HG02571 (cell line): ENCODE measurements around the gene LUZP2.

ENCODE experiments used
- ATAC-seq: cut with Tn5 transposase; IDR thresholded peaks from one replicate; pipeline ENCODE4 v1.9.1; 2021; ENCODE audit warnings: mild to moderate bottlenecking, moderate library complexity; ENCODE audit not compliant: unreplicated experiment

LUZP2 gene

DNA sequence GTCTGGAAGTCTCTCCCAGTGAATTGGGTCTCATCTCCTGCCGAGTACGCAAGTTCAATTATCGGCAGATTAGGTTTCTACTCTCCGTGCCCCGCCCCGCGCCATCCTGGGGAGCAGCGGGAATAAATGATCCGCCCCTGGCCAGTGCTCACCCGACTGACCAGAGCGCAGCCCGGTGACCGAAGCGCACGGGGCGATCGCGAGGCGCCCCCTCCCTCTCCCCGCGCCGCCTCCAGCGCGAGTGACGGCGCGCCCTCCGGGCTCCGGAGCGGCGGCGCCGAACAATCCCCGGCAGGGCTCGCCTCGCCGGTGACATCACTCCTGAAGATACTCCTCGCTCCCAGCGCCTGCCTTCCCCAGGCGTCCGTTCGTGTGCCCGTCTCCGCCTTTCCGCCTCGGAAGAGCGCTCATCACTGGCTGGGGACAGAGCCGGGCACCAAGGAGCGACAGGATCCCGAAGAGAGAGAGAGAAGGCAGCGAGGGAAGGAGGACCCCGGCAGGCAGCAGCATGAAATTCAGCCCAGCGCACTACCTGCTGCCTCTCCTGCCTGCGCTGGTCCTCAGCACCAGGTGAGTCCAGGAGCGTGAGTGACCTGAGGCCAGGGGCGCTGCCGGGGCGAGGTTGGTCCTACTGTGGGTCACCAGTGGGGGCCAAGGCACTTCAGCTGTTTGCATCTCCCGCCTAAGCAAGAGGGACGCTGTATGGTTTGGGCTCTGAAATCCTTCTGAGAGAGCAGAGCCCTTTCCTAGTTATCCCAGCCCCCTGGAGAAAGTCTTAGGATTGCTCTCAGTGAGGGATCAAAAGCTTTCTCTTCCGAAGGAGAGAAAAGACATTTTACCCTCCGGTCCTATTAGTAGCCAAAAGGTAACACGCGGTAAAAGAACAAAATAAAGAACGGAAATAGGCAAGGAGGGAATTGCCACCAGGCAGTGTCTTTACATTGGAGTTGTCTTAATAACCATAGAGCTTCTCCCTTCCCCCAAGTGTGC lies at the start of gene LUZP2:
LUZP2 (plus strand) TSS at position 318 of the 990 bp plus-strand sequence.
- no peak for ATAC-seq

DNA sequence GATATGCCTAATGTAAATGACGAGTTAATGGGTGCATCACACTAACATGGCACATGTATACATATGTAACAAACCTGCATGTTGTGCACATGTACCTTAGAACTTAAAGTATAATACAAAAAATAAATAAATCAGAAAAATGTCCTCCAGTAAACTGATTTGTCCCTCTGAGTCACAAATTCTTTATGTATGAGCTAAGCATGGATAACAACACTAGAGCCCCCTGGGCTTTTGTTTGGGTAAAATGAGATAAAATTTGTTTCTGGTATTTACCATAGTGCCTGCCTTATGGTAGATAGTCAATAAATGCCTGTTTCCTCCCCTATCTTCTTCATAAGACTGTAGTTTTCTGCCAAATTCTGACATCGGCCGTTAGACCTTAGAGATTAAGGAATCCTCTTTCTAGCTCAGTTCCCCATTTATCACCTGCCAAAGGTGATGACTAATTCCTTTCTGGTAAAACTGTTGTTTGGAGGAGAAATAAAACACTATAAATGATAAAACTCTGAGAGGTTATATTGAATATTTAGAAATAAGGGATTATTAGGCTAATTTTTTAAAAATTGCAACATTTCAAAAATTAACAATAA lies 43.6 kb upstream of the LUZP2 start:
- no peak for ATAC-seq

DNA sequence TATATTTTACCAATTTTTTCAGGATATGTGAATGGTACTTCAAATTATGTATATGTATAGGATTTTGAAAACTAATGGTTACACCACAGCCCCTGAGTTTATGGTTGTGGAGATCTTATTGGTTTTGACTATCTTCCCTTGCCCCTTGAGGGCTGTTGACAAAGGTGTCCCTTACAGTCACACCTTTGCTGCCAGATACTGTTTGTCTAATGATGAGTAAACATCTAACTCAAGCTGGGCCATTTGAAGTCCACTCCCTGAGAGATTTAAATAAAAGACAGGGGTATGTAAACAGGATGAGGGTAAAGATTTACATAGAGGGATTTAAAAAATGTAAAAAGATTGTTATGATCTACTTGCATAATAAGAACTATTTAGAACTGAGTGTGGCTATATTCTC lies 38.9 kb upstream of the LUZP2 start:
- ATAC-seq = no peak

DNA sequence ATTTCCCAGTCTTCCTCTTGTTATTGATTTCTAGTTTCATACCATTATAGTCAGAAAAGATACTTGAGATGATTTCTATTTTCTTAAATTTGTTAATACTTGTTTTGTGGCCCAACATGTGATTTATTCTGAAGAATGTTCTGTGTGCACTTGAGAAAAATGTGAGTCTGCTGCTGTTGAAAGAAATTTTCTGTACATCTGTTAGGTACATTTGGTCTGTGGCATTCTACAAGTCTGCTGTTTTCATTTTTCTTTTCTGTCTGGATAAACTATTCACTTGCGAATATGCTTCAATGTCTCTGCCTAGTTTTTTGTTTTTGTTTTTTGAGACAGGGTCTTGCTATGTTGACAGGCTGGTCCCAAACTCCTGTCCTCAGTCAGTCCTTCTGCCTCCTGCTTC lies 26.4 kb upstream of the LUZP2 start:
- no peak for ATAC-seq

DNA sequence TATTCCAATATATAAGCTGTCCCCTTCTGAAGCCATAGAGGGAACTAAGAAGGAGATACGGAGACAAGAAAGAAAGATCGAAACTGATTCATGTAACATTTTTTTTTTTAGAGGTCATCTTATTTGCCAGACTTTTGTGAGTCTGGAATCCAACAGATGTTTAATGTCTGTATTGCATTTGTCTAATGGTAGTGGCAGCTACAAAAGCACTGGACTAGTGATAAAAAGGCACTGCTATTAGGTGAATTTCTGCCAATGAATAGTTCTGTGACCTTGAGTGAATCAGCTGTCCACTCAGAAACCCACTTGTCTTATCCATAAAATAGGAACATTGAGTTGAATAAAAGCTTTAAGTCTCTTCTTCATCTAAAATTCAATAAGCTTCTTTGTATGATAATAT lies 25.8 kb upstream of the LUZP2 start:
- no peak for ATAC-seq

DNA sequence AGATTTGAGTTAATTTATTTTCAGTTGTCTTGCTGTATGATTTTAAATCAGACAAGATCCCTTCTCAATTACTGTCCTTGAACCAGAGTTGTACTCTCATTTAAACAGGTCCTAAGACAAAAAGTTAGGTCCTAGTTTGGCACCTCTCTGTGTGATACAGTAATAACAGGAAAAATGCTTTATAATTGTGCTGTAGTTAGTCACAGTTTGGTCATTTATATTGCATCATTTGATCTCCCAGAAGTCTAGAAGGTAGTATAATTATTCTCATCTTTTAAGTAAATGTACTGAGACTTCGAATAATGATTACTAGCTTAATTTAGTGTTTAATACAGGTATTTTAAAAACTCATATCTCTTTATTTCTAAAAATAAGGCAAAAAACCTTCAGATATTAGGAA lies 18.1 kb upstream of the LUZP2 start:
- ATAC-seq = no peak

DNA sequence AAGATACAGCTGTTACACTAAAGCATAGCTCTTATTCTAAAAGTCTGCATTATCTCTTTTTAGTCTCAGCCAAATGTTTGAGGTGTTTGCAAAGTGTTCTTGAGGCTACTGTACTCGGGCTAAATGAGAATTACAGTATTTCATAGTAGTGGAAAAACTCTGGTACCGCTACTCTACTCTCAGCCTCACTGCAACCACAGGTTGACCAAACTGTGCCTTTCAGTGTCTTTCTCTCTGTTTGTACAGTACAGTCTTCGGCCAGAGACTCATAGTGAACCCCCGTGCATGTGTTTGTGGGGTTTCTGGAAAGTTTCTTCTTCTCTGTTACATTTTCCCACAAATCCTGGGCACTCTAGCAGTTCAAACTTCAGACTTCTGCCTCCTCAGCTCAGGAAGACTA lies 7.4 kb upstream of the LUZP2 start:
- ATAC-seq = no peak

DNA sequence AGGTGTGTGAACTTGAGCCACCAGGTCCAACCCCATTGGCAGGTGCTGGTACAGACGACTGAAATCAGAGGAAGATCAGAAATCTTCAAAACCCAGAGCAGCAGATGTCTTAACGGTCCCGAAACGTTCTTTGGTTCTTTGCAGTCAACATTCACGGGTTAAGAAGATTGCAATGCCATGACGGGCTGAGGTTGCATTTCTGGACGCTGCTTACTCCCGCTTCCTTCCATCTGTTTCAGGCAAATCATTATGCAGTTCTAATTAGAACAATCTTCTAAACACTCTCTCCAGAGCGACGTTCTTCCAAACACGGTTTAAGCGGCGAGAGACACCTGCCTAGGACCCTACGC lies 492 bp upstream of the LUZP2 start:
- no peak for ATAC-seq

DNA sequence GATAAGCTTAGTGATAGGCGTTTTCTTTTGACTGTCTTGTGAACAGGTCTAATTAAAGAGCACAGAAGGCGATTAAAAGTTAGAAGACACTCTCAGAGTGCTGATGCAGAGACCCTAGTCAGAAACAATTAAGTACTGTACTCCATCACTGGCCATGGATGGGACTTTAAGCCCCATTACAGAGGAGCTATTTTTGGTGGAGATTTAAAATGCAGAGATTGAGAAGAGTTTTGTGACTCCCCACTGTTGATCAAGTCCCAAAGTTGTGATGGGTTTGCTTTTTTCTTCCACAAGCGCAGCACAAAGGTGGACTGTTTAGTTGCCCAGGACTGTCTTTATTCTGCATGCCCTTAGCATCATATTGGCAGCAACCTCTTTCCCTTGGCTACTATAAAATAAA lies 978 bp downstream of the LUZP2 start:
- ATAC-seq = no peak

DNA sequence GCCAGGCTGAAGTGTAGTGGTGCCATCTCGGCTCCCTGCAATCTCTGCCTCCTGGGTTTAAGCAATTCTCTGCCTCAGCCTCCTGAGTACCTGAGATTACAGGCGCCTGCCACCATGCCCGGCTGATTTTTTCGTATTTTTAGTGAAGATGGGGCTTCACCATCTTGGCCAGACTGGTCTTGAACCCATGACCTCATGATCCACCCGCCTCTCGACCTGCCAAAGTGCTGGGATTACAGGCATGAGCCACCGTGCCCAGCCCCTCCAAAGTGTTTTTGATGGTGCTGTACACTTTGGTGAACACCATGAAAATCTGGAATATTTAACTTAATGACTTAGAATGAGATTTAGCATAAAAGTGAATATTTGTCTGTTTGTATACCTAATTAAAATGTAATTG lies 5.6 kb downstream of the LUZP2 start:
- no peak for ATAC-seq

DNA sequence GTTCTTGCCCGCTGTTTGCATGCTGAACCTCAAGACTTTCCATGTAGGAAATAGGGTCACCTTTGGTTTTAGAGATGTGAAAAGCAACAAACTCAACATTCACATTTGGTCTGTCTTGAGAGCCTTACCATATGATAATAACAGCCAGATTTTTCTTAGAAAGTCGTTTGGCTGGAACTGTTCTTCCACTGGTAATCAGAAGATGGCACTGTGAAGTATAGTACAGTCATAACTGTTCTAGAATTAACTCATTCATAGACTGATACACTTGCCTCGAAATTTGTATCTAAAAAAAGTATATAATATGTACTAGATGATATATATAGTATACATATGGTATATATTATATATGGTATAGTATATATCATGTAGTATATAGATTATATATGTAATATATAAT lies 12.3 kb downstream of the LUZP2 start:
- ATAC-seq = no peak

DNA sequence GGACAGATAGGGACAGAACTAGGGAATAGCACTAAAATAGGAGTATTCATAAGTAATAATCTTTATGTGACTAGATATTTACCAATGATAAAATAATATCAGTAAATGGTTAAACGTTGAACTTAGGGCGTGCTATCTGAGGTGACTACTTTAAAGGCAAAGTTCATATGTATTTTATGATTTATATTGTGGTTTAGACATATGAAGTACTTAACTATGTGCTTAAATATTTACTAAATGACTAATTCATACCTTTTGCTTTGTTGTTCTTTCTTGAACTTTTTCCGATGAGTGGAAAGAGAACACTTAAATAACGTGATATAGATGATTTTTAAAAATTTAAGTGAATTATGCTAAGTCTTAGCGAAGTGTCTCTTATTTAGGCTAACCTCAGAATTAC lies 14.7 kb downstream of the LUZP2 start:
- no peak for ATAC-seq

DNA sequence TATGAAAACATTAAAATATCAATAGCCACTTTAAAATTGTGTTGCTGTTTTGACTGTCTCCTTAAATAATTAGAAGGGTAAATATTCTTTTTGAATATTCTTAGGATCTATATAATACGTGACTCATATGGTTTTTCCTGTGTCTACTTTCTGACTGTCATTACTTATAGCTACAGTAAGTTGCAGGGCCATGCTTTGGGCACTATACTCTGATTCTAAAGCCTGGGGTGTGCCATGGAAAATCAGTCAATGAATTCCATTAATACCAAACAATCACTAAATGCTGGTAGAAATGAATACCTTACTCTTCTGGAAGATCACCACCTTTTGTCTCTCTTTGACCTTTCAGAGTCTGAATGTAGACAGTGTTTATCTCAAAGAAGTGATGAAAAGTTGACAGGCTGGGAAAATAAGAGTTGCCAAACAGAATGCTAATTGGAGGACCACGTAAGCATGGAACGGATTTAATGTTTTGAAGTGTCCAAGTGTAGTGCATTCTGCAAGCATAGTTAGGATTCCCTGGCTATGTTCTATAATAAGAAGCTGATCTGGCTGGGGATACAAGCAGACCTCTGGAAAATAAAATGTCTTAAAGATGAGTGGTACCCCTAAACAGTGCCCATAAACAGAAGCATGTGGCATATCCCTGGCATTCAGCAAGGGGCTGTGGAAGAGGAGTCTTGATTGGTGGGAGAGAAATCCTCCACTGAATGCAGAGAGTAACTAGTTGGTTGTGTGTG lies 16.8 kb downstream of the LUZP2 start:
- ATAC-seq = no peak

DNA sequence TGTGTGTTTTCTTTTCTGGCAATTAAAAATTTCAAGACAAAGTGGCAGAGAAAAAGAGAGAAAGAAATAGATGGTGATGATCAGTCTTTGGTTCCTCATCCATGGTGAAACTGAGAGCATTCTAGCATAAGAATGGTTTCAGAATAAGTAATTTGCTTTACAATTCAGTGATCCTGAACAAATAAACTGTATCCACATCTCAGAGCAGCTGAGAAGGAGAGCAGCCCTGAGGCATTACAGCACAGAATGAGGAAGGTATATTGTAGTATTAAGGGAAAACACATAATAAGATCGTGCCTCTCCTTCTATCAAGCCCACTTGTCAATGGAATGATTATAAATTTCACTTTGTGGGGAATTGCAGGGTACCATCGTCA lies 17.4 kb downstream of the LUZP2 start:
- no peak for ATAC-seq

DNA sequence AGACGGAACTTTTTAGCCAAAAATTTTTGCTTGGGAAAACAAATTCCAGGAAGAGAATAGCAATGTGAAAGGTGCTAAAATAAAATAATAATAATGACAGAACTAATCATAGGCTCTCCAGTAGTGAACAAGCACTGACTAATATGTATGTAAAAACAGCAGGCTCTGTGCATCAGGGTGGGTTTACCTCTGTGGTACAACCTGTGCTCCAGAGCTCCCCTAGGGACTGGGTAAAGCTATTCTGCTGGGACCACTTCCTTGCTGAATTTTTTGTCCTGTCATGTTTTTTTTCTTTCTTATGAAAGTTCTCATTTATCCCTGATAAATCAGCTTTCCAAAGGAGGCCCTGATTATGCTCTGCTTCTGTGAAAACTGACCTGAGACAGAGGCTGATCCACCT lies 18.8 kb downstream of the LUZP2 start:
- ATAC-seq = no peak

DNA sequence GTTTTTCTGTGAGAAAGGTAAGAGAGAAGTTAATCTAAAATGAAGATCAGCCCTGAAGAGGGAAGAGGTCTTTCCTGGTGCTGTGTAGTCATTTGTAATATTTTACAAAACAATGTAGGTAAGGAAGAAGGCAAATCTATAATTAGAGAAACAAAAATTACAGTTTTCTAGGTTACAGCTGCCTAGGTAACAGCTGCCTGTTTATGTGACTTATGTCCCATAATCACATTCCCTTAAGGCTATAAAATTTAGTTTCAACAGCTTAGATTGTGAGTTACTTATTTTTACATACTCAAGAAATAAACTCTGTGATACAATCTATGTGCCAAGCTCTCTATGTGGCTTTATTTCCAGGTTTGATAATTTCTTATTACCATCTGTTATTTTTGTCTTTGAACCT lies 19.8 kb downstream of the LUZP2 start:
- ATAC-seq = no peak

DNA sequence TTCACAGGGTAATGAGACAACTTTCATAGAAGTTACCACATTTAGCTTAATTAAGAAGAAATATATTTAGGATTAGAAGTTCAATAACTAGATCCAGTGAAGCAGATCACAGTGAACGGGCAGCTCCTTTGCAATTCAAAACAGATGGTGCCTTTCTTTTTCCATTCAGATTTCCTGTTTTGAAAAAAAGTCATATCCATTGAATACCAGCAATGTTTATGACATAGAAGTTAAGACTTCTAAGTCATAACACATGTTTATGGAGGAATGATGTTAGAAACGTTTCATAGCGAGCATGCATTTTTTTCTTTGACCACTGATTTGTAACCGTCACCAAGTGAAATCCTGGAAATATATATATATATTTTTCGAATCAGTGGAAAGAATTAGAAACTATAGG lies 24.7 kb downstream of the LUZP2 start:
- ATAC-seq = no peak

DNA sequence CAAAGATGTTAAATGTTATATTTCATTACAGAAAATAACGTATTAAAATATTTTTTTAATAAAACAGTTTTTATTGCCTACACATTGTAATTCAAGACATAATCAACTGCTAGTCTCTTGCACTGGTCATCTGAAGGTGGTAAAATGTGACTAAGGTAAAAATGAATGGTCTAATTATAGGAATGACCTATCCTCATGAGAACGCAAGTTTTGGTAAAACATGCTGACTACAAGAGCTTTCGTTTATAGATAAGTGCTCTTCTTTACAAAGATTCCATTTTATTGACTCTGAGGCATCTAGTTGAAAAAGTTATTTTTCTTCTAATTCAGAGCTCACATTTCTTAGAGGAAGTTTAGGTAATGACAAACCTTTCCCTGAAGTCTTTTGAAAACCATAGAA lies 27.3 kb downstream of the LUZP2 start:
- no peak for ATAC-seq

DNA sequence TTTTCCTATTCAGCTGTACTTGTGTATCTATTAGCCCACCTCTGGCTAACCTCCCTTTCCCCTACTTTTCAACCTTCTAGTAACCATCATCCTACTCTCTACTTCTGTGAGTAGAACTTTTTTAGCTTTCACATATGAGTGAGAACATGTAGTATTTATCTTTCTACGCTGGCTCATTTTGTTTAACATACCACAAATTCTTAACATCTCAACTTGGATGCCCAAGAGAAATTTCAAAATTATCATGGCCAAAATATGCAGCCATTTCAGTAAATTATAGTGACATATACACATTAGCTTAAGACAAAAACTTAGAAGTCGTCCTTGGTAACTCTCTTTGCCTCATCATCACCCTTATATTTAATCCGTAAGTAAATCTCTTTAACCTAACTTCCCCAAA lies 34.7 kb downstream of the LUZP2 start:
- no peak for ATAC-seq

DNA sequence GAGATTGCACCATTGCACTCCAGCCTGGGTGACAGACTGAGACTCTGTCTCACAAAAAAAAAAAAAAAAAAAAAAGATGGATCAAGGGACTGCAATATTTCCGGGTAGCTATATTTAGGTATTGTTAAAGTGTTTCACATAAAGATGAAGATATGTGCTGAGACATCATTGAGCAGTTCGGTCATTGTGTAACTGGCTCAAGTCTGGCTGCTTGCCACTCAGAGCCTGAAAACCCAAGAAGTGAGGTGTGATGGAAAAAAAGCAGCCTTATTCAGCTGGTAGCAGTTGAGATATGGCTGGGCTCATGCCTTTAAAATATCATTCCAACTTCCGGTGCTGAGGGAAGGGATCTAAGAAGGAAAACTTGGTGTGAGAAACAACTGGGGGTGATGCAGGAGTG lies 46.9 kb downstream of the LUZP2 start:
- ATAC-seq = no peak

DNA sequence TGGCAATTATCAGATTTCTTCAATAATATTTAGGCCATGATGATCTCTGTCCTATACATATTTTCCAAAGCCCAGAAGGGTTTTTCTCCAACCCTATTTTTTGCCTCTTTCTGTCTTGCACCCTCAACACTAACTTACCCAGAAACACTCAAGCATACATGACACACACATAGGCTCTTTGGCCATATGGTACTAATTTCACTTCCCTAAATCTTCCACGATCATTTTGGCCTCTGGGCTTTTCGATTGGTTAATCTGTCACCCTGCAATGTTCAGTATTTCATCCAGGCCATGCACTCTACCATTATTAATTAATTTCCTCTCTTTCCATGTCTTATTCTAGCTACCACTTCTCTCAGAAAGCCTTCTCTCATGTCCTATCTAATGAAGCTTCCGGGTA lies 59.8 kb downstream of the LUZP2 start:
- ATAC-seq = no peak

DNA sequence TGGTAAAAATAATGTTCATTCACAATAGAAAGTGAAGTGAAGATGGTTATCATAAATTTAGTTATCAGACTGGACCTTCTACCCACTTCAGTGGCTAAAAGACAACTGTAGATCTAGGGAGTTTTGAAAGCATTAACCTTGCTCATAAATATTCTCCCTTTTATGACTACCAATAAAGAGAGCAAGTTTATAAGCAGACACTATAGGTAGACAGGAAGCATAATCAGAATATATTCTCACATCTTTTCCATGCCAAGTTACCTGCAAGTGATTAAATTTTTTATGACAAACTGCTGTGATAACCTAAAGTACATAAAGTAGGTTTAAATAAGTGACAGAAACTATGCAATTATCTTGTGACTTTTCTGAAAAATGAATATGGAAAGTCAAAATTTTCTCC lies 62.5 kb downstream of the LUZP2 start:
- no peak for ATAC-seq
